Astrocyte of the spinal cord (primary cell): Measurements from ENCODE around the gene ANKRD13C.

Source experiments
- DNase-seq: peaks from one replicate; pipeline ENCODE4 v3.0.0; 2011; ENCODE audit warnings: low read depth, low spot score
- H3K4me3 ChIP-seq: 2 replicates; pipeline ENCODE4 v1.5.1; 2011; ENCODE audit warnings: low read depth, mild to moderate bottlenecking, low read length, moderate library complexity
- CTCF ChIP-seq: IDR thresholded peaks from 2 replicates; pipeline ENCODE4 v1.5.1; 2012; ENCODE audit warnings: low read depth, mild to moderate bottlenecking, low read length, inconsistent platforms
- in situ Hi-C: cut with HindIII; loops from 2 replicates; pipeline ENCODE4 v1.10.0; 2017; ENCODE audit warnings: low sequenced_read_pairs

ANKRD13C gene

GRCh38 chr1:70247768-70248167 is 106.8 kb downstream of the ANKRD13C start:
- DNase-seq, result no peak
- in situ Hi-C loops, result no loop called here

GRCh38 chr1:70247122-70247521 is 107.4 kb downstream of the ANKRD13C start:
- in situ Hi-C loops, result no loop called here
- DNase-seq, result no peak
- no peak for TF ChIP-seq CTCF
- H3K4me3 ChIP-seq, result no peak overlapping the region

More at GRCh38 chr1:70247768-70248167, 106.8 kb downstream of the ANKRD13C start:
- TF ChIP-seq CTCF, result no peak
- no peak overlapping the region for H3K4me3 ChIP-seq

- no peak for DNase-seq
- in situ Hi-C loops, result no loop called here
- no peak overlapping the region for H3K4me3 ChIP-seq
- TF ChIP-seq CTCF, result no peak
Observed at GRCh38 chr1:70239940-70240339, 114.6 kb downstream of the ANKRD13C start.

- in situ Hi-C loops, result no loop called here
- no peak for TF ChIP-seq CTCF
- no peak for DNase-seq
- H3K4me3 ChIP-seq, result no peak overlapping the region
Observed at GRCh38 chr1:70234733-70235132, 119.8 kb downstream of the ANKRD13C start.

- in situ Hi-C loops, result no loop called here
- no peak for TF ChIP-seq CTCF
- DNase-seq, result no peak
- no peak overlapping the region for H3K4me3 ChIP-seq
Observed at GRCh38 chr1:70231475-70231874, 123.0 kb downstream of the ANKRD13C start.

- in situ Hi-C loops, result no loop called here
- TF ChIP-seq CTCF, result no peak
- DNase-seq, result no peak
- H3K4me3 ChIP-seq, result no peak overlapping the region
Observed at GRCh38 chr1:70228670-70229069, 125.9 kb downstream of the ANKRD13C start.

GRCh38 chr1:70227439-70227838 is 127.1 kb downstream of the ANKRD13C start:
- DNase-seq, result peak; percentile 9
- TF ChIP-seq CTCF, result no peak
- H3K4me3 ChIP-seq, result no peak overlapping the region
- in situ Hi-C loops, result no loop called here
